ENCODE data around the gene CMYA5. TPM values are rescaled to one million over a fixed set of nuclear protein-coding genes. Genes with fewer than 3 reads are reported as not detected.

CMYA5 gene
- total and polyA plus RNA-seq, 2 of the 4 experiments (the other 2 are of a cell fraction) = 0.39 to 0.90 TPM

GRCh38 chr5:79705632-79706031 is 16.0 kb downstream of the CMYA5 start:
- Histone ChIP-seq H3K79me1 (ENCODE audit: low read depth in 1 of 2, low read length in 2 of 2) (no peaks in the 10 kb centered on the region), H4K8ac (ENCODE audit: low read depth in 2 of 2, low read length in 2 of 2) (no peak overlapping the region), H2BK15ac (ENCODE audit: low read depth, low read length) (no peak overlapping the region), H3K56ac (ENCODE audit: extremely low read depth, insufficient read depth, low read length) (no peak overlapping the region), H3K4ac (ENCODE audit: low read depth, low read length) (no peak overlapping the region), H2AK5ac (ENCODE audit: low read depth, low read length) (no peak overlapping the region), H3K27ac (ENCODE audit: insufficient read depth, low read length) (no peak overlapping the region), H3K36me3 (ENCODE audit: control insufficient read depth, insufficient read depth, low read length) (no peaks in the 10 kb centered on the region), H4K5ac (ENCODE audit: low read depth, low read length) (no peak overlapping the region), H3K9me1 (ENCODE audit: insufficient read depth, low read length) (no peaks in the 10 kb centered on the region), H3K9ac (ENCODE audit: low read depth, low read length) (no peak overlapping the region), H3K18ac (ENCODE audit: low read depth, low read length) (no peak overlapping the region), H3K23ac (ENCODE audit: low read depth, low read length) (no peak overlapping the region), H2BK5ac (ENCODE audit: low read depth, low read length, poor library complexity, severe bottlenecking) (no peak overlapping the region), H3K4me3 (ENCODE audit: insufficient read depth, low read depth, low read length) (no peak overlapping the region), H2AFZ (replicated peaks; ENCODE audit: low read length, poor library complexity) (no peak overlapping the region), H2BK120ac (ENCODE audit: low read depth, low read length) (no peak overlapping the region), H3K4me2 (ENCODE audit: low read depth, low read length) (no peak overlapping the region), H3K14ac (replicated peaks; ENCODE audit: low read depth, low read length) (no peak overlapping the region), H4K20me1 (ENCODE audit: insufficient read depth, low read length) (no peaks in the 10 kb centered on the region), H2AK9ac (replicated peaks; ENCODE audit: low read depth, low read length, poor library complexity) (no peak overlapping the region), H2BK20ac (ENCODE audit: low read depth, low read length) (no peak overlapping the region), H3K4me1 (ENCODE audit: control insufficient read depth, insufficient read depth, low read length) (peaks cover 2% of the 10 kb centered on the region; the same call in 1 of the 2 replicates), H3K9me3 (ENCODE audit: control insufficient read depth, insufficient read depth, low read length) (no peaks in the 10 kb centered on the region), H4K91ac (ENCODE audit: insufficient read depth, low read depth, low read length) (no peak overlapping the region), H3K27me3 (ENCODE audit: control insufficient read depth, insufficient read depth, low read length) (no peaks in the 10 kb centered on the region)
- no peak for TF ChIP-seq NFE2L2 (IDR thresholded peaks at IDR 0.05; ENCODE audit: low read depth, low read length)
- TF ChIP-seq RCOR1 (IDR thresholded peaks at IDR 0.05; ENCODE audit: insufficient replicate concordance, low read length) = no peak
- TF ChIP-seq MXI1 (IDR thresholded peaks at IDR 0.05; ENCODE audit: borderline replicate concordance, low read depth, low read length) = no peak
- TF ChIP-seq RAD21 (IDR thresholded peaks at IDR 0.05; ENCODE audit: low read length) = no peak
- no peak for TF ChIP-seq MAFK (IDR thresholded peaks at IDR 0.05; ENCODE audit: low read depth, low read length)
- no peak for TF ChIP-seq RFX5 (IDR thresholded peaks at IDR 0.05; ENCODE audit: low read depth, low read length)
- TF ChIP-seq POLR2A (IDR thresholded peaks at IDR 0.05; ENCODE audit: low read depth, low read length) = no peak
- no peak for TF ChIP-seq CEBPB (IDR thresholded peaks at IDR 0.05; ENCODE audit: low read depth, low read length)
- no peak for TF ChIP-seq CTCF (conservative IDR thresholded peaks at IDR 0.05; ENCODE audit: low read depth, low read length)
- no peak for TF ChIP-seq CHD1 (IDR thresholded peaks at IDR 0.05; ENCODE audit: low read depth, low read length)
- TF ChIP-seq MAZ (IDR thresholded peaks at IDR 0.05; ENCODE audit: borderline replicate concordance, low read depth, low read length) = no peak
- TF ChIP-seq BHLHE40 (IDR thresholded peaks at IDR 0.05; ENCODE audit: low read depth, low read length) = no peak
- TF ChIP-seq USF2 (IDR thresholded peaks at IDR 0.05; ENCODE audit: low read depth, low read length) = no peak
- no peak for TF ChIP-seq ELK1 (IDR thresholded peaks at IDR 0.05; ENCODE audit: borderline replicate concordance, low read depth, low read length)
- TF ChIP-seq FOS (IDR thresholded peaks at IDR 0.05; ENCODE audit: low read depth, low read length) = no peak
- no peak for TF ChIP-seq SMC3 (IDR thresholded peaks at IDR 0.05; ENCODE audit: low read depth, low read length)
- intact Hi-C loops (cut with micrococcal nuclease) = no loop called here
- dilution Hi-C loops (cut with HindIII; ENCODE audit: low sequenced_read_pairs, unreplicated experiment) = no loop called here
- ChIA-PET CTCF (no interaction called here), POLR2A (ENCODE audit: unreplicated experiment) (no interaction called here)
- DNase-seq (no peak), ATAC-seq (ENCODE audit: low read depth) (no peak)
- no CpG with 5 or more reads among the region's 3 CpGs for WGBS, 2 experiments (ENCODE audit: extremely low coverage in 2 of 2, insufficient read length in 1 of 2)
- no TSS peak for BruUV-seq (replicated peaks)
- in situ Hi-C loops (cut with MboI; ENCODE audit: low sequenced_read_pairs) = no loop called here
